HepG2 (cell line): ENCODE measurements around the gene ACSL5. TPM values are rescaled to one million over a fixed set of nuclear protein-coding genes. Genes with fewer than 3 reads are reported as not detected.

ENCODE experiments used
- HNF4A ChIP-seq: sonication (generic); formaldehyde crosslinking; IDR thresholded peaks from 2 replicates; pipeline ENCODE4 v1.4.0; 2020; ENCODE audit warnings: missing genetic modification reagents
- MBNL3 ChIP-seq: fragments of 250-450 bp; sonication (Bioruptor Pico); conservative IDR thresholded peaks from 2 replicates; pipeline ENCODE4 v1.8.0; 2022; ENCODE audit warnings: mild to moderate bottlenecking, inconsistent platforms
- TBL1XR1 ChIP-seq: fragments of 150-350 bp; IDR thresholded peaks from 2 replicates; pipeline ENCODE4 v1.6.1; 2014; ENCODE audit warnings: borderline replicate concordance, low read length; ENCODE audit not compliant: partially characterized antibody
- ZNF33B ChIP-seq: sonication (generic); formaldehyde crosslinking; IDR thresholded peaks from 2 replicates; pipeline ENCODE4 v1.5.1; 2020; ENCODE audit warnings: mild to moderate bottlenecking, missing genetic modification reagents
- ZZZ3 ChIP-seq: sonication (generic); formaldehyde crosslinking; IDR thresholded peaks from 2 replicates; pipeline ENCODE4 v1.4.0; 2020; ENCODE audit warnings: missing genetic modification reagents, mild to moderate bottlenecking, borderline replicate concordance
- polyA plus RNA-seq, 8 experiments: library from polyadenylated mRNA; depleted of rRNA in 3 of 8; stranded (reverse) in 7 of 8; unstranded in 1 of 8; fragments of >200 nt; fragmentation: Illumina TruSeq in 4 of 8; extraction: Trizol in 4 of 8; gene quantifications; 2 replicates each; pipeline versions ENCODE4 v1.2.1 to v1.2.3, GENCODE V29; 2011 to 2016; ENCODE audit warnings: low read depth in 4 of 8, missing spikeins in 1 of 8, mixed read lengths in 1 of 8; ENCODE audit not compliant: insufficient read depth in 1 of 8
- total RNA-seq, 5 experiments: library from RNA; depleted of rRNA; stranded (reverse); fragments of >200 nt; fragmentation: Illumina TruSeq; extraction: Trizol; gene quantifications; 2 replicates each; pipeline ENCODE4 v1.2.3, GENCODE V29; 2016; ENCODE audit warnings: low read depth in 1 of 5
- TF ChIP-seq, protein P1 (sequence below): sonication (generic); formaldehyde crosslinking; IDR thresholded peaks from 2 replicates; pipeline ENCODE4 v1.9.0; 2022; ENCODE audit warnings: low read depth, missing genetic modification reagents
- TF ChIP-seq, protein P2 (sequence below): sonication (generic); formaldehyde crosslinking; IDR thresholded peaks from 2 replicates; pipeline ENCODE4 v1.5.0; 2020; ENCODE audit warnings: mild to moderate bottlenecking, missing genetic modification reagents
- TF ChIP-seq, protein P3 (sequence below): sonication (generic); formaldehyde crosslinking; IDR thresholded peaks from 2 replicates; pipeline ENCODE4 v1.4.0; 2020; ENCODE audit warnings: mild to moderate bottlenecking, missing genetic modification reagents
- TF ChIP-seq, protein P4 (sequence below): sonication (generic); formaldehyde crosslinking; IDR thresholded peaks from 2 replicates; pipeline ENCODE4 v1.4.0; 2020; ENCODE audit warnings: missing genetic modification reagents, mild to moderate bottlenecking, borderline replicate concordance
- TF ChIP-seq, protein P5 (sequence below): sonication (generic); formaldehyde crosslinking; IDR thresholded peaks from 2 replicates; pipeline ENCODE4 v1.4.0; 2020; ENCODE audit warnings: missing genetic modification reagents, borderline replicate concordance
- TF ChIP-seq, protein P6 (sequence below): sonication (generic); formaldehyde crosslinking; IDR thresholded peaks from 2 replicates; pipeline ENCODE4 v1.5.0; 2020; ENCODE audit warnings: mild to moderate bottlenecking, missing genetic modification reagents

ACSL5 gene
- total and polyA plus RNA-seq, 2 of the 13 experiments (the other 11 are each of a cell fraction or from before 2014, with no cell fraction given) = 56.4 to 82.5 TPM

DNA sequence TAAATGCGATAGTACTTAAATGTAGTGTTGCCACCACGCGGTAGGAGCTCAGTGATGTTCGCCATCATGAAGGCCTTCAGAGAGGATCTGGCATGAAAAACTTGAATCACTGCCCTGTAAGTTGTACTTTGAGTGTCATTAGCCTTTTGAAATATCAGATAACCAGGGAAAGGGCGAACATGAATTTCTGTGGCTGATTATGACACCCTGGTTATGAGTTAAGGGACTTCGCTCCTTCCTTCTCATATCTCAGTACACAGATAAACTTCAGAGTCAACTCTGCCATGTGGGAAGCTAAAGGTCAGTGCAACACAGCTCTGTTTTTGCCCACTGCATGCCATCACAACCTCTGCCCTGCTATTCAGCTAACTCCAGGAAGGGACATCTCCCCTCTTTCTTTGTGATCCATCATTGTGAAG lies 8.9 kb upstream of the ACSL5 start (continued):
- TF ChIP-seq, protein P1, sequence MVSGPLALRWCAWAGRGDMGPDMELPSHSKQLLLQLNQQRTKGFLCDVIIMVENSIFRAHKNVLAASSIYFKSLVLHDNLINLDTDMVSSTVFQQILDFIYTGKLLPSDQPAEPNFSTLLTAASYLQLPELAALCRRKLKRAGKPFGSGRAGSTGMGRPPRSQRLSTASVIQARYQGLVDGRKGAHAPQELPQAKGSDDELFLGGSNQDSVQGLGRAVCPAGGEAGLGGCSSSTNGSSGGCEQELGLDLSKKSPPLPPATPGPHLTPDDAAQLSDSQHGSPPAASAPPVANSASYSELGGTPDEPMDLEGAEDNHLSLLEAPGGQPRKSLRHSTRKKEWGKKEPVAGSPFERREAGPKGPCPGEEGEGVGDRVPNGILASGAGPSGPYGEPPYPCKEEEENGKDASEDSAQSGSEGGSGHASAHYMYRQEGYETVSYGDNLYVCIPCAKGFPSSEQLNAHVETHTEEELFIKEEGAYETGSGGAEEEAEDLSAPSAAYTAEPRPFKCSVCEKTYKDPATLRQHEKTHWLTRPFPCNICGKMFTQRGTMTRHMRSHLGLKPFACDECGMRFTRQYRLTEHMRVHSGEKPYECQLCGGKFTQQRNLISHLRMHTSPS (CRISPR knock-in tag) = peak; percentile 93
- TF ChIP-seq, protein P2, sequence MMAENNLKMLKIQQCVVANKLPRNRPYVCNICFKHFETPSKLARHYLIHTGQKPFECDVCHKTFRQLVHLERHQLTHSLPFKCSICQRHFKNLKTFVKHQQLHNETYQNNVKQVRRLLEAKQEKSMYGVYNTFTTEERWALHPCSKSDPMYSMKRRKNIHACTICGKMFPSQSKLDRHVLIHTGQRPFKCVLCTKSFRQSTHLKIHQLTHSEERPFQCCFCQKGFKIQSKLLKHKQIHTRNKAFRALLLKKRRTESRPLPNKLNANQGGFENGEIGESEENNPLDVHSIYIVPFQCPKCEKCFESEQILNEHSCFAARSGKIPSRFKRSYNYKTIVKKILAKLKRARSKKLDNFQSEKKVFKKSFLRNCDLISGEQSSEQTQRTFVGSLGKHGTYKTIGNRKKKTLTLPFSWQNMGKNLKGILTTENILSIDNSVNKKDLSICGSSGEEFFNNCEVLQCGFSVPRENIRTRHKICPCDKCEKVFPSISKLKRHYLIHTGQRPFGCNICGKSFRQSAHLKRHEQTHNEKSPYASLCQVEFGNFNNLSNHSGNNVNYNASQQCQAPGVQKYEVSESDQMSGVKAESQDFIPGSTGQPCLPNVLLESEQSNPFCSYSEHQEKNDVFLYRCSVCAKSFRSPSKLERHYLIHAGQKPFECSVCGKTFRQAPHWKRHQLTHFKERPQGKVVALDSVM = no peak
- TF ChIP-seq, protein P3, sequence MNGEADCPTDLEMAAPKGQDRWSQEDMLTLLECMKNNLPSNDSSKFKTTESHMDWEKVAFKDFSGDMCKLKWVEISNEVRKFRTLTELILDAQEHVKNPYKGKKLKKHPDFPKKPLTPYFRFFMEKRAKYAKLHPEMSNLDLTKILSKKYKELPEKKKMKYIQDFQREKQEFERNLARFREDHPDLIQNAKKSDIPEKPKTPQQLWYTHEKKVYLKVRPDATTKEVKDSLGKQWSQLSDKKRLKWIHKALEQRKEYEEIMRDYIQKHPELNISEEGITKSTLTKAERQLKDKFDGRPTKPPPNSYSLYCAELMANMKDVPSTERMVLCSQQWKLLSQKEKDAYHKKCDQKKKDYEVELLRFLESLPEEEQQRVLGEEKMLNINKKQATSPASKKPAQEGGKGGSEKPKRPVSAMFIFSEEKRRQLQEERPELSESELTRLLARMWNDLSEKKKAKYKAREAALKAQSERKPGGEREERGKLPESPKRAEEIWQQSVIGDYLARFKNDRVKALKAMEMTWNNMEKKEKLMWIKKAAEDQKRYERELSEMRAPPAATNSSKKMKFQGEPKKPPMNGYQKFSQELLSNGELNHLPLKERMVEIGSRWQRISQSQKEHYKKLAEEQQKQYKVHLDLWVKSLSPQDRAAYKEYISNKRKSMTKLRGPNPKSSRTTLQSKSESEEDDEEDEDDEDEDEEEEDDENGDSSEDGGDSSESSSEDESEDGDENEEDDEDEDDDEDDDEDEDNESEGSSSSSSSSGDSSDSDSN (CRISPR knock-in tag) = no peak
- TF ChIP-seq, protein P4, sequence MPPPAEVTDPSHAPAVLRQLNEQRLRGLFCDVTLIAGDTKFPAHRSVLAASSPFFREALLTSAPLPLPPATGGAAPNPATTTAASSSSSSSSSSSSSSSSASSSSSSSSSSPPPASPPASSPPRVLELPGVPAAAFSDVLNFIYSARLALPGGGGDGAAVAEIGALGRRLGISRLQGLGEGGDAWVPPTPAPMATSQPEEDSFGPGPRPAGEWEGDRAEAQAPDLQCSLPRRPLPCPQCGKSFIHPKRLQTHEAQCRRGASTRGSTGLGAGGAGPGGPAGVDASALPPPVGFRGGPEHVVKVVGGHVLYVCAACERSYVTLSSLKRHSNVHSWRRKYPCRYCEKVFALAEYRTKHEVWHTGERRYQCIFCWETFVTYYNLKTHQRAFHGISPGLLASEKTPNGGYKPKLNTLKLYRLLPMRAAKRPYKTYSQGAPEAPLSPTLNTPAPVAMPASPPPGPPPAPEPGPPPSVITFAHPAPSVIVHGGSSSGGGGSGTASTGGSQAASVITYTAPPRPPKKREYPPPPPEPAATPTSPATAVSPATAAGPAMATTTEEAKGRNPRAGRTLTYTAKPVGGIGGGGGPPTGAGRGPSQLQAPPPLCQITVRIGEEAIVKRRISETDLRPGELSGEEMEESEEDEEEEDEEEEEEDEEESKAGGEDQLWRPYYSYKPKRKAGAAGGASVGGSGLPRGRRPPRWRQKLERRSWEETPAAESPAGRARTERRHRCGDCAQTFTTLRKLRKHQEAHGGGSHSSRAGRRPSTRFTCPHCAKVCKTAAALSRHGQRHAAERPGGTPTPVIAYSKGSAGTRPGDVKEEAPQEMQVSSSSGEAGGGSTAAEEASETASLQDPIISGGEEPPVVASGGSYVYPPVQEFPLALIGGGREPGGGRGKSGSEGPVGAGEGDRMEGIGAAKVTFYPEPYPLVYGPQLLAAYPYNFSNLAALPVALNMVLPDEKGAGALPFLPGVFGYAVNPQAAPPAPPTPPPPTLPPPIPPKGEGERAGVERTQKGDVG (CRISPR knock-in tag) = no peak
- TF ChIP-seq, protein P5, sequence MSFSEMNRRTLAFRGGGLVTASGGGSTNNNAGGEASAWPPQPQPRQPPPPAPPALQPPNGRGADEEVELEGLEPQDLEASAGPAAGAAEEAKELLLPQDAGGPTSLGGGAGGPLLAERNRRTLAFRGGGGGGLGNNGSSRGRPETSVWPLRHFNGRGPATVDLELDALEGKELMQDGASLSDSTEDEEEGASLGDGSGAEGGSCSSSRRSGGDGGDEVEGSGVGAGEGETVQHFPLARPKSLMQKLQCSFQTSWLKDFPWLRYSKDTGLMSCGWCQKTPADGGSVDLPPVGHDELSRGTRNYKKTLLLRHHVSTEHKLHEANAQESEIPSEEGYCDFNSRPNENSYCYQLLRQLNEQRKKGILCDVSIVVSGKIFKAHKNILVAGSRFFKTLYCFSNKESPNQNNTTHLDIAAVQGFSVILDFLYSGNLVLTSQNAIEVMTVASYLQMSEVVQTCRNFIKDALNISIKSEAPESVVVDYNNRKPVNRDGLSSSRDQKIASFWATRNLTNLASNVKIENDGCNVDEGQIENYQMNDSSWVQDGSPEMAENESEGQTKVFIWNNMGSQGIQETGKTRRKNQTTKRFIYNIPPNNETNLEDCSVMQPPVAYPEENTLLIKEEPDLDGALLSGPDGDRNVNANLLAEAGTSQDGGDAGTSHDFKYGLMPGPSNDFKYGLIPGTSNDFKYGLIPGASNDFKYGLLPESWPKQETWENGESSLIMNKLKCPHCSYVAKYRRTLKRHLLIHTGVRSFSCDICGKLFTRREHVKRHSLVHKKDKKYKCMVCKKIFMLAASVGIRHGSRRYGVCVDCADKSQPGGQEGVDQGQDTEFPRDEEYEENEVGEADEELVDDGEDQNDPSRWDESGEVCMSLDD = no peak
- no peak for TF ChIP-seq ZZZ3 (CRISPR knock-in tag)
- no peak for TF ChIP-seq MBNL3 (CRISPR knock-in tag)
- TF ChIP-seq HNF4A (CRISPR knock-in tag) = peak; percentile 91
- TF ChIP-seq, protein P6, sequence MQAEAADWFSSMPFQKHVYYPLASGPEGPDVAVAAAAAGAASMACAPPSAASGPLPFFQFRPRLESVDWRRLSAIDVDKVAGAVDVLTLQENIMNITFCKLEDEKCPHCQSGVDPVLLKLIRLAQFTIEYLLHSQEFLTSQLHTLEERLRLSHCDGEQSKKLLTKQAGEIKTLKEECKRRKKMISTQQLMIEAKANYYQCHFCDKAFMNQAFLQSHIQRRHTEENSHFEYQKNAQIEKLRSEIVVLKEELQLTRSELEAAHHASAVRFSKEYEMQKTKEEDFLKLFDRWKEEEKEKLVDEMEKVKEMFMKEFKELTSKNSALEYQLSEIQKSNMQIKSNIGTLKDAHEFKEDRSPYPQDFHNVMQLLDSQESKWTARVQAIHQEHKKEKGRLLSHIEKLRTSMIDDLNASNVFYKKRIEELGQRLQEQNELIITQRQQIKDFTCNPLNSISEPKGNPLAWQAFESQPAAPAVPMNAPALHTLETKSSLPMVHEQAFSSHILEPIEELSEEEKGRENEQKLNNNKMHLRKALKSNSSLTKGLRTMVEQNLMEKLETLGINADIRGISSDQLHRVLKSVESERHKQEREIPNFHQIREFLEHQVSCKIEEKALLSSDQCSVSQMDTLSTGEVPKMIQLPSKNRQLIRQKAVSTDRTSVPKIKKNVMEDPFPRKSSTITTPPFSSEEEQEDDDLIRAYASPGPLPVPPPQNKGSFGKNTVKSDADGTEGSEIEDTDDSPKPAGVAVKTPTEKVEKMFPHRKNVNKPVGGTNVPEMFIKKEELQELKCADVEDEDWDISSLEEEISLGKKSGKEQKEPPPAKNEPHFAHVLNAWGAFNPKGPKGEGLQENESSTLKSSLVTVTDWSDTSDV (CRISPR knock-in tag) = no peak
- TF ChIP-seq ZNF33B (CRISPR knock-in tag) = no peak
- no peak for TF ChIP-seq TBL1XR1
